Stimulated activated CD4-positive, alpha-beta T cell treated with anti-CD3 and anti-CD28 coated beads, Interleukin-4, amount 100 ng/mL, for 48 hours (primary cell): ENCODE measurements around the gene AMBRA1.

Source experiments
- DNase-seq, 2 donors: peaks; one replicate each; pipeline ENCODE4 v3.0.0-alpha.2; 2020; ENCODE audit warnings: low read depth in 2 of 2

AMBRA1 gene

GRCh38 chr11:46475051-46475925 lies 118.5 kb downstream of the AMBRA1 start:
- DNase-seq = no peak

- DNase-seq = no peak
Observed at GRCh38 chr11:46472662-46472994, 121.2 kb downstream of the AMBRA1 start.

DNA sequence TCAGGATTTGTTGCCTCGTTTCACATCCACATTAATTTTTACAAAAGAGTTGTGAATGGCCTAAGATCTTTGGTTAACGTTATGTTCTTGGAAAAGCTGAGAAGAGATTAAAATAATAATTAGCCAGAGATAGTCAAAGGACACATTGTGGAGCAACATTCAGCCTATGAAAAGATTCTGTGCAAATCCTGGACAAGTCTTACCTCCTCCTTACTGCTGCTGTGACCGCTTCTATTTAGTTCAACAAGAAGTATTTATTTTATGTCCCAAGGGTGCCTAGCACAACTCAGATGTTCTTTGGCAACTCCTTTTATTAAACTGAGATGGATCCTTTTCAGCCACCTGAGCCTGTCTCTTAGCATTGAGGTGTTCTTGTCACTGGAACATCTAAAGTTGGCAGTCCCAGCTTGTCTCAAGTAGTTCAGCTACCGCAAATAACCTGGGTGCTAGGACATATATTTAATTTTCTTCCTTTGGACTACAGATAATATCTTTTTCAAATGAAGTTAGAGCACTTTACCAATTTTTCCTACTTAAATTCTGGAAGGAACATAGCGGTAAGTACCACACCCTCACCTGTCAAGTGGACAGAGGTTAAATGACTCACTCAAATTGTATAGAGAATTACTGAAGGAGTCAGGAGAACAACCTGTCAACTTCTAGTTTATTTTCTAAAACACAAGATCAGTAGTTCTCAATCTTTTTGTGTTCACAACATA lies 121.7 kb downstream of the AMBRA1 start:
- DNase-seq = no peak

DNA sequence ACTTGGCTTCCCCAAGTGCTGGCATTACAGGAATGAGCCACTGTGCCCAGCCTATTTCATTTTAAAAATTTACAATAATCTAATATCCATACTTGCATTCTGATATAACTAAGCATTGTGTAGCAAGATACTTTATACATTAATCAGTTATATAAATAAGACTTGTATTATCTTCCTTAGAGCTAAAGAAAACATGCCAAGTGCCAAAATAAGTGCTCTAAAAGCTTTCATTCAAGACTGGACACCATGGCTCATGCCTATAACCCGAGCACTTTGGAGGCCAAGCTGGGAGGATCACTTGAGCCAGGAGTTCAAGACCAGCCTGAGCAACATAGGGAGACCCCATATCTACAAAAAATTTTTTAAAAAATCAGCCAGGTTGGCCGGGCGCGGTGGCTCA lies 123.9 kb downstream of the AMBRA1 start:
- no peak for DNase-seq

DNA sequence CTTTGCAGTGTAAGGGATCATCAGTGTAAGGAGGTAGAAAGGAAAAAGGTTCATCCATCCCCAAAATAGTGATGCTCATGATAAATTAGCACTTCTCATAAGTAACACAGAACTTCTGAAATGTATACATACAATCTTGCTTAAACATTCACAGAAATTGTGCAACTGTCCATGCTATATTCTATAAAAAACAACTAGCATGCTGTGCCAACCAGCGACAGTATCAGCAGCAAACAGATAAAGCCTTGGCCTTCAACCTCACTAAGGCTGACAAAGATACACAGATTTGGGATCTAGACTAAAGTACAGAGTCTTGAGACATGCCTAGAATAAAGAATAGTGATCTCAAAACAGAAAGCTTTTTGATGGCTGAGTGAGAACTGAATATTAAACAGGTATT lies 128.1 kb downstream of the AMBRA1 start:
- DNase-seq = no peak

DNA sequence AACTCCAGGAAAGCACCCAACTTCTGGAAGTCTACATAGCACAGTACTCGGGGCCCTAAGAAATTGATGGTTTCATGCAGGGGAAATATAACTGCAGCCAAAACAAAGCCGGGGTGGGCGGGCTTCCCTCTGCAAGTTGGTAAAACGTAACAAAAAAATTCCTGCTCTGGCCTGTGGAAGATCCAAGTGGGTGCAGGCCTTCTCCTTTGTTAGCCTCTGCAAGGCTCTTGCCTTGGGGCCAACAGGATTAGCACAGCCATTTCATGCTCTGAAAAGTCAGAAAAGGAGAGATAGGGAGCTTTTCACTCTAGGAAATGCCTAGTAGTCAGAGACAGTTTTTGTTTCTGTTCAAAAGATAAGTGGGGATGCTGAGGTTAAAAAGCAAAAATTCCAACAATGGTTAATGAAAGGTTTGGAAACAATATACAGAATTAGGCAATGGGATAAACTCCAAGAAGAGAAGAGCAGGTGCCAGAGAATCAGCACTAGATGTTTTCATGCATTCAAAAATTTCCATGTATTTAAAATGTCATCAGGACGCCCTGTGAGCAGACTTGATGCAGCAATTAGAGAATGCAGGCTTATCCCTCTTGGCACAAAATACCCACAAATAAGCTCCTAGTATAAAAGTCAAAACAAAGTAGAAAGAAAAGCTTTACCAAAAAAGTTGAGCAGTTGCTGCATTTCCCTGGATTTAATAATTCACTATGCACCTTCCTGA lies 130.0 kb downstream of the AMBRA1 start:
- DNase-seq = no peak

DNA sequence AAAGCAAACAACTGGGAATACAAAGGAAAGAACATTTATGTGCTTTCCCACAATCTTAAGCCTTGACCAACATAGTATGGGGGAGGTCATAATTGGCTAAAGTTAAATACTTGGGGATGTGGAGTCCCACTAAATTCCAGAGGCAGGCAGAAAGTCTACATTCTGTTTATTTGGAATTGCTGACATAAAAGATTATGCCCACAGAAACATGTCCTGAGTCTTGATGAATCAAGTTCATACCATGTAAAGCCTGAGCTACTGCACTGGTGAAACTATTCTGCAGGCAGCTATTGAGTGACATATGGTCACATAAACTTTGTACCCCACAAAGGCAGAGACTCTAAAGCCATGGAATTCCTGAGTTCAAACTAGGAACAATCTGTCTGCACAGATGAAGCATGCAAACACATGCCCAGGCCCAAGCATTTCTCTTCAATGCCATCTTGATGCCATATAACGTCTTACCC lies 132.3 kb downstream of the AMBRA1 start:
- DNase-seq = no peak

- DNase-seq = no peak
Observed at GRCh38 chr11:46458491-46458890, 135.3 kb downstream of the AMBRA1 start.

DNA sequence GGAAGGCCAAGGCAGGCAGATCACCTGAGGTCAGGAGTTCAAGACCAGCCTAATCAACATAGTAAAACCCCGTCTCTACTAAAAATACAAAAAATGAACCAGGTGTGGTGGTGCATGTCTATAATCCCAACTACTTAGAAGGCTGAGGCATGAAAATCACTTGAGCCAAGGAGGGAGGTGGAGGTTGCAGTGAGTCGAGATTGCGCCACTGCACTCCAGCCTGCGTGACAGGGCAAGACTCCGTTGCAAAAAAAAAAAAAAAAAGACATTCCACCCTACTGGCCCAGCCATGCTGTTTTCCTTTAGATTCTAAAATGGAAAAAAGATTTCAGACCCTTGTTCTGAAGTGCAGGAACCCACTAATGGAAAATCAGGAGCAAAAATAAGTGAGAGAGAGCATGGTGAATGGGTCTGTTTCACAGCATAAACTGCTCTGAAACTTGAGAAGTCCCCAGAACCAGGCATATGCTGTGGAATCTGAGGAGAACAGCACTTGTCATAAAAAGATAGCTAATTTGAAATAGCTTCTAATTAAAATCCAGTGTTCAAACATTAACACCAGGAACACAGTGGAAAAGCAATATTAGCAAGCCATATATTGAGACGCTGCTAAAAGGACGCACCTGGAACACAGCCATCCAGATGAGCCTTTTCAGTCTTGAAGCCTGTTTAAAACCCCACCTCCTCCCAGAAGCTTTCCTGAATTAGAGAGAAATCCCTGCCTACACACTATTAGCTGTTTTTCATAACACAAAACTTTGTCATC lies 136.0 kb downstream of the AMBRA1 start:
- DNase-seq = no peak

DNA sequence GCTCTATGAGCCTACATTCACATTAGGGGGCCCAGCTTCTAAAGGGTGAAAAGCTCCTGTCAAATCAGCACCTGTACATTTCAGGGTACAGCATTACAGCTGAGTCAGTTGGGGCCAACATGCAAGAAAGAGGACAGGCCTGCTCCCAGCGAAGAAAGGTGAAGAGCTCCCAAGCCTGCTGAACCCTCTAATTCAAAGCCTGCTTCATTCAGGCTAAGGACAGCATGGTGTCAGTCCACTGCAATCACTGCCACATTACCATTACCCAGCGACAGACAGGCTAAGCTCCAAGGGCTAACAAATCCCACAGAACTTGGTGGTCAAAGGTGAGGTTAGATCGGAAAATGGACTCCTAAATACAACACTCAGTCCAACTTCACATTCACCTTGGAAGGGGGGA lies 136.8 kb downstream of the AMBRA1 start:
- DNase-seq = no peak

- DNase-seq = no peak
Observed at GRCh38 chr11:46456269-46457001, 137.4 kb downstream of the AMBRA1 start.

DNA sequence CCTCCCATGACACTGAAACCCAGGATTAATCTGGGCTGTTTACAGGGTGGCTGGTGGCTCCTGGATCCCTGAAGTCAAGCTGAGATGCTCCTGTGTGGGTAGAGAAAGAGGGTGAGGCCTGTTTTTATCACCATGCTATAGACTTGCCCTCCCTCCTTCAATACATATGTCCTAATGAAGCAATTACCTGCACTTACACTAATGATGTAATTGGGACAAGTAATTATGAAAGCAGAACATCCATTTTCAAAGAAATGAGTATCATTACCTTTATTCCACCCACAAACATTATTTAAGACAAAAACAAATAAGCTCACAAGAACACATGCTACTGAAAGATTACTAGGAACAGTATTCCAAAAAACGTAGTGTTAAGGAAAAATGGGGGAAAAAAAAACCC lies 138.0 kb downstream of the AMBRA1 start:
- DNase-seq = no peak

GRCh38 chr11:46452918-46453517 lies 140.8 kb downstream of the AMBRA1 start:
- DNase-seq = no peak

GRCh38 chr11:46451759-46452158 lies 142.1 kb downstream of the AMBRA1 start:
- DNase-seq = no peak

DNA sequence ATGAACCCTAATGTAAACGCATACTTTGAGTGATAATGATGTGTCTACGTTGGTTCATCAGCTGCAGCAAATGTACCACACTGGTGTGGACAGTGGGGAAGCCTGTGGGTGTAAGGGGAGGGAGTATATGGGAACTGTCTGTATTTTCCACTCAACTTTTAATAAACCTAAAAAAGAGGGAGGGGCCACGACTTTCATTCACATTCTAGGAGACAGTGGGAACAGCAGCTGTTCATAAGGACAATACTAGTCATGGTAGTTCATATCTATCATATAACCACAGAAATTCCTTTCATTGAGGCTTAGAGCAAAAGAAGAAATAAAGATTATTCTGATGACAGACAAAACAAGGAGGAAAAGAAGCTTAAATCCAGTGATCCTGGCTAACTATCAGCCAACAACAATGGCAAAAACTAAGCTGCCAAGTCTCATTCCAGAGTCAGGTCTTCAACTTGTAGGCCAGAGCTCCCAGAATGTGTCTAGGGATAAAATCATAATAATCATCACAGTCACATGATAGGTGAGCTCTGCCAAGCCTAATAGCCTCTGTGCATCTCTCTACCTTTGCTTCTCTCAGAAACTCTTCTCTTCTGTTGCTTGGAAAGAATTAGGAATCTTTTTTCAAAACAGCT lies 142.9 kb downstream of the AMBRA1 start:
- DNase-seq = no peak

DNA sequence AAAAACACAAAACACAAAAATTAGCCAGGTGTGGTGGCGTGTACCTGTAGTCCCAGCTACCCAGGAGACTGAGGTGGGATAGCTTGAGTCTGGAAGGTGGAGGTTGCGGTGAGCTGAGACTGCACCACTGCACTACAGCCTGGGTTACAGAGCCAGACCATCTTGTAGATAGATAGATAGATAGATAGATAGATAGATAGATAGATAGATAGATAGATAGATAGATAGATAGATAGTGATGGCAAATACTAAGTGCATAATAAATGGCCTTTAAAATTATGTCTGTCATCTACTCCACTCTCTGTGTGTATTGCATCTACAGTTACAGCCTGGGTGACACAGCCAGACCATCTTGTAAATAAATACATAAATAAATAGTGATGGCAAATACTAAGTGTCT lies 146.3 kb downstream of the AMBRA1 start:
- no peak for DNase-seq

GRCh38 chr11:46445920-46446771 lies 147.7 kb downstream of the AMBRA1 start:
- no peak for DNase-seq

DNA sequence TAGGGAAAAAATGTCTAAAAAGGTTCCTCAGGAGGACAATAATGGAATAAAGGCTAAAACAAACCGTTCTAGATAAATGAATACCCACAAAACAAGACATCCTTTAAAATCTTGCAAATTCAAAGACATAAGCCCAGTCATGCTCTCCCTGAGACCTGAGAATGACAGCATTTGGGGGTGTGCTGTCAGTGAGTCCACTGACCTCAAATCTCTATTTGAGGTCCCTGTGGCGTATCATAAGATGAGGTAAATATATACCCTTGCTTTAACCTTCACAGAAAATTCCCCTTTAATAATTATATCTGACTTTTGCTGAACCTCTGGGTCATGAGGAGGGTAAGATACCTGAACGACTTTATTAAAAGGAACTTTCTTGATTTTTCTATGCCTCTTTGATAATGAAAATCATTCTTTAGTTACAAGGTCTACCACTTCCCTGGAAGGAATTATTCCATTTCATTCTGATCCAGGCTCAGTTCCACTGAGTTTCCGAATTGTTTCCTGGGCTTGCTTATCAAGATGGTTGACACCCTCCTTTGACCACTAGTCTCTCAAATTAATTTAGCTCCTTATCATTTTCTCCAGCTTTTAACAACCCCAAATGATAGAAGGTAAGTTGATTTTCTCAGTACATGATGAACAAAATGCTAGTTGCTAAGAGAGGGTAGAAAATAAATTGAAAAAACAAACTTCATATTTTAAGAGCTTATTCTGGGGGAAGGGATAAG lies 148.5 kb downstream of the AMBRA1 start:
- no peak for DNase-seq

DNA sequence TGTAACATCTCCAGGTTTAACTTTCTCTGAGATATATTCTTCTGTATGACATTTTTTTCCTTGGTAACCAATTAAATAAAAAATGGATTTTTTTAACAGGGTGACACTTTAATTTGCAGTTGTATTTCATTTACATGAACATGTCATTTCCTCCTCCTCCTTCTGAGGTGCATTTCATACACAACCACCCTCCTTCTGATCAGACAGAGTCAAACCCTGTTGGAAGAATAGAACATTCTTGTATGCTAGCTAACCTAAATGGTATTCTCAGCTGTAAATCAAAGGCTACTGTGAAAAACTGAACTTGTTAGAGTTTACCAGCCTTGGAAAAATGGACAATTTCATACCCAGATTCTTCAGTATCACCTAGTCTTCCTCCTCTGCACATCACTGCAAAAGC lies 149.5 kb downstream of the AMBRA1 start:
- DNase-seq = no peak
